Cardiac muscle cell (in vitro differentiated cells and primary cell): ENCODE results near the gene CXCL12. TPM values are rescaled to one million over a fixed set of nuclear protein-coding genes. Genes with fewer than 3 reads are reported as not detected.

Experiments
- DNase-seq, 2 donors: peaks; one replicate each; pipeline versions ENCODE4 v3.0.0 to v3.0.0-alpha.2; 2010 to 2017; ENCODE audit warnings: low read depth in 1 of 2, low spot score in 1 of 2
- H3K27ac ChIP-seq: fragments of 200-600 bp; sonication (generic); 2 replicates; pipeline ENCODE4 v1.5.1; 2016
- H3K27me3 ChIP-seq: fragments of 200-600 bp; sonication (generic); 2 replicates; pipeline ENCODE4 v1.6.0; 2016; ENCODE audit warnings: control low read depth
- H3K36me3 ChIP-seq: fragments of 200-600 bp; sonication (generic); 2 replicates; pipeline ENCODE4 v1.5.1; 2016; ENCODE audit warnings: control low read depth
- H3K4me1 ChIP-seq: fragments of 200-600 bp; sonication (generic); 2 replicates; pipeline ENCODE4 v1.8.1; 2017; ENCODE audit warnings: low read depth, mild to moderate bottlenecking, mixed run types
- H3K4me3 ChIP-seq: fragments of 200-600 bp; sonication (generic); 2 replicates; pipeline ENCODE4 v1.5.1; 2016; ENCODE audit warnings: mild to moderate bottlenecking
- H3K9me3 ChIP-seq: fragments of 200-600 bp; sonication (generic); 2 replicates; pipeline ENCODE4 v1.5.1; 2017; ENCODE audit warnings: low read depth, mild to moderate bottlenecking, control low read depth
- polyA plus RNA-seq: library from polyadenylated mRNA; unstranded; fragments of >200 nt; fragmentation: Nextera tagmentation; extraction: Ambion mirVana; gene quantifications from 2 replicates; pipeline ENCODE4 v1.2.1, GENCODE V29; 2016
- total RNA-seq: library from RNA; depleted of rRNA; stranded (reverse); fragments of >200 nt; gene quantifications from 2 replicates; pipeline ENCODE4 v1.2.3, GENCODE V29; 2016
- TF ChIP-seq, protein P1 (sequence below): IDR thresholded peaks from 2 replicates; pipeline ENCODE4 v1.5.1; 2012; ENCODE audit warnings: low read depth, mild to moderate bottlenecking, low read length

CXCL12 gene
- total and polyA plus RNA-seq, 2 experiments from 2014 or later: 10.1 to 68.9 TPM

DNA sequence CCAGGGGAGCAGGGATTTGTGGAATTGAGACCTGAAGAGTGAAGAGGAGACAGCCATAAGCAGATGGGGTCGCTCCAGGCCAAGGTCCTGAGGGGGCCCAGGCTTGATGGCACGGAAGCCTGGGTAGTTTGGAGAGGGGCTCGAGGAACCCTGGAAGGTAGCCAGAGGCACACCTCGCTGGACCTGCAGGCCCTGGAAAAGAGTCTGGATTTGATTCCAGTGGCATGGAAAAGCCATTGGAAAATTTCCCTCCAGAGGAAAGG lies 31.8 kb downstream of the CXCL12 start:
- H3K4me1 ChIP-seq: no peaks in the 10 kb centered on the region
- no peaks in the 10 kb centered on the region for H3K9me3 ChIP-seq
- no peak overlapping the region for H3K4me3 ChIP-seq
- DNase-seq: no peak
- H3K36me3 ChIP-seq: no peaks in the 10 kb centered on the region
- TF ChIP-seq, protein P1, sequence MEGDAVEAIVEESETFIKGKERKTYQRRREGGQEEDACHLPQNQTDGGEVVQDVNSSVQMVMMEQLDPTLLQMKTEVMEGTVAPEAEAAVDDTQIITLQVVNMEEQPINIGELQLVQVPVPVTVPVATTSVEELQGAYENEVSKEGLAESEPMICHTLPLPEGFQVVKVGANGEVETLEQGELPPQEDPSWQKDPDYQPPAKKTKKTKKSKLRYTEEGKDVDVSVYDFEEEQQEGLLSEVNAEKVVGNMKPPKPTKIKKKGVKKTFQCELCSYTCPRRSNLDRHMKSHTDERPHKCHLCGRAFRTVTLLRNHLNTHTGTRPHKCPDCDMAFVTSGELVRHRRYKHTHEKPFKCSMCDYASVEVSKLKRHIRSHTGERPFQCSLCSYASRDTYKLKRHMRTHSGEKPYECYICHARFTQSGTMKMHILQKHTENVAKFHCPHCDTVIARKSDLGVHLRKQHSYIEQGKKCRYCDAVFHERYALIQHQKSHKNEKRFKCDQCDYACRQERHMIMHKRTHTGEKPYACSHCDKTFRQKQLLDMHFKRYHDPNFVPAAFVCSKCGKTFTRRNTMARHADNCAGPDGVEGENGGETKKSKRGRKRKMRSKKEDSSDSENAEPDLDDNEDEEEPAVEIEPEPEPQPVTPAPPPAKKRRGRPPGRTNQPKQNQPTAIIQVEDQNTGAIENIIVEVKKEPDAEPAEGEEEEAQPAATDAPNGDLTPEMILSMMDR: no peak
- no peak overlapping the region for H3K27ac ChIP-seq
- no peaks in the 10 kb centered on the region for H3K27me3 ChIP-seq

- peak in 1 of 2 donors; percentile 87 for DNase-seq
- no peak overlapping the region for H3K27ac ChIP-seq
- no peaks in the 10 kb centered on the region for H3K9me3 ChIP-seq
- H3K27me3 ChIP-seq: no peaks in the 10 kb centered on the region
- no peaks in the 10 kb centered on the region for H3K36me3 ChIP-seq
- H3K4me3 ChIP-seq: no peak overlapping the region
- no peaks in the 10 kb centered on the region for H3K4me1 ChIP-seq
- TF ChIP-seq, protein P1: no peak
Observed at GRCh38 chr10:44352316-44353127, 32.4 kb downstream of the CXCL12 start.

DNA sequence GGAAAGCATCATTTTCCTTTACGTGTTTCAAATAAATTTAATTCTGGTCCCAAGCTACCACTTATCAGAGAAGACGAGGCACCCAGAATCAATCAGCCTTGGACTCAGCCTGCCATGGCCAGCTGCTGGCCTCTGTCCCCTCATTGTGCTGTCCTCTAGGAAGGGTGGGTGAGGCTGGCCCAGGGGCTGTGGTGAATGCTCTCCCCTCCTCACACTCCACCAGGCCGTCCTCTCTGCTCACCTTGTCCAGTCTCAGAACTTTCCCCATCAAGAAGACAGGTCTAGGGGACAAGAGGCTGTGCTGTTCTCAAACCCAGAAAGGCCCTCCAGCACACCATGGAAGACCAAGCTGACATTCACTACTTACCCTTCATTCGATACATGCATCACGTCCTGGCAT lies 36.4 kb downstream of the CXCL12 start:
- Histone ChIP-seq H3K27me3 (no peaks in the 10 kb centered on the region), H3K4me1 (no peaks in the 10 kb centered on the region), H3K9me3 (no peaks in the 10 kb centered on the region), H3K4me3 (no peak overlapping the region), H3K36me3 (no peaks in the 10 kb centered on the region), H3K27ac (no peak overlapping the region)
- TF ChIP-seq, protein P1: no peak
- no peak for DNase-seq

DNA sequence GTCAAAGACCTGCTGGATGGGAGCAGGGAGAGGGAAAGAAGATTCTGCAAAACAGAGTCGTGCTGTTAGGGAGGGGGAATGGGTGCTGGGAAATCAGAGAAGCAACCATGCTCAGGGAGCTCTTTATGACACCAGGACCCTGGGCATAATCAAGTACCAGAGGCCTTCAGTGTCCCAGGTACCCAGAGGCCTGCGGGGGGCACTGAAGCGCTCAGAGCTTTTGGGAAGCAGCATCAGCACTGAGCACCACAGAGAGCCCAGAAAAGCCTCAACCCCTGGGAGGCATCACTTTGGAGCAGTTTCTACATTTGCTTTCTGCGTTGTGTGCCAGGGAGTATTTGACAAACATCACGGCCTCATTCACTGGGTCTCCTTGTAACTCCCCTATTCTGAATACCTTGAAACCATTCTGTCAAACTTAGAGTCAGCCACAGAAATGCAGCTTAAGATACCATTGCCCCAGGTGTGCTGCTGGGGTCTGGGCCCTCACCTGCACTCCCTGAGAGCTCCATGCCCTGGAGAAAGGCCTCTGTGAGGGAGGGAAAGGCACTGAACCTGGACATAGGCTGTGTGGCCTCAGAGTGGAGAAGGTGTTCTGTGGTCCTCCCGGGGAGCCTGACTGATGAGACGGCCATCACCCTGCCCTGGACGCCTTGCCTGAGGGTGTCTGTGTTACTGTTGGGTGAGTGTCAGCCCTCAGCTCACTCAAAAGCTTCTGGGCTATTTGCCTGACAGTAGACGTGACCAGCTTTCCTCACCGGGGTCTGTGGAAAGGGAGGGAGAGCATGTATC lies 37.1 kb downstream of the CXCL12 start:
- H3K27ac ChIP-seq: no peak overlapping the region
- no peak for DNase-seq
- no peak overlapping the region for H3K4me3 ChIP-seq
- H3K9me3 ChIP-seq: no peaks in the 10 kb centered on the region
- no peaks in the 10 kb centered on the region for H3K4me1 ChIP-seq
- H3K36me3 ChIP-seq: no peaks in the 10 kb centered on the region
- TF ChIP-seq, protein P1: no peak
- no peaks in the 10 kb centered on the region for H3K27me3 ChIP-seq

GRCh38 chr10:44344727-44345126 lies 40.2 kb downstream of the CXCL12 start:
- no peaks in the 10 kb centered on the region for H3K4me1 ChIP-seq
- no peak overlapping the region for H3K4me3 ChIP-seq
- DNase-seq: no peak
- no peaks in the 10 kb centered on the region for H3K27me3 ChIP-seq
- no peaks in the 10 kb centered on the region for H3K36me3 ChIP-seq
- no peaks in the 10 kb centered on the region for H3K9me3 ChIP-seq
- TF ChIP-seq, protein P1: no peak
- no peak overlapping the region for H3K27ac ChIP-seq
